HepG2 (cell line): ENCODE results near the gene LARP1. TPM values are rescaled to one million over a fixed set of nuclear protein-coding genes. Genes with fewer than 3 reads are reported as not detected.

ENCODE experiments used
- ELF3 ChIP-seq: IDR thresholded peaks from 2 replicates; pipeline ENCODE4 v1.6.1; 2016; ENCODE audit warnings: missing genetic modification reagents, missing compliant biosample characterization
- HES4 ChIP-seq: sonication (generic); formaldehyde crosslinking; IDR thresholded peaks from 2 replicates; pipeline ENCODE4 v1.9.0; 2021; ENCODE audit warnings: mild to moderate bottlenecking, missing genetic modification reagents, borderline replicate concordance
- HNF4A ChIP-seq: sonication (generic); formaldehyde crosslinking; IDR thresholded peaks from 2 replicates; pipeline ENCODE4 v1.4.0; 2020; ENCODE audit warnings: missing genetic modification reagents
- JARID2 ChIP-seq: sonication (generic); formaldehyde crosslinking; IDR thresholded peaks from 2 replicates; pipeline ENCODE4 v1.8.1; 2023; ENCODE audit warnings: missing genetic modification reagents, inconsistent platforms; ENCODE audit not compliant: insufficient replicate concordance
- PHB2 ChIP-seq: fragments of 450-650 bp; IDR thresholded peaks from 2 replicates; pipeline ENCODE4 v1.6.1; 2018; ENCODE audit not compliant: partially characterized antibody
- RAD21 ChIP-seq: fragments of 450-650 bp; formaldehyde crosslinking; IDR thresholded peaks from 2 replicates; pipeline ENCODE4 v1.5.0; 2020; ENCODE audit warnings: mild to moderate bottlenecking
- ZFP41 ChIP-seq: sonication (generic); formaldehyde crosslinking; IDR thresholded peaks from 2 replicates; pipeline ENCODE4 v1.4.0; 2020; ENCODE audit warnings: mild to moderate bottlenecking, missing genetic modification reagents, borderline replicate concordance
- ZFP82 ChIP-seq: sonication (generic); formaldehyde crosslinking; IDR thresholded peaks from 2 replicates; pipeline ENCODE4 v1.5.1; 2020; ENCODE audit warnings: mild to moderate bottlenecking, missing genetic modification reagents, borderline replicate concordance
- ZIK1 ChIP-seq: sonication (generic); formaldehyde crosslinking; IDR thresholded peaks from 2 replicates; pipeline ENCODE4 v1.5.0; 2020; ENCODE audit warnings: mild to moderate bottlenecking, low read depth, missing genetic modification reagents, borderline replicate concordance
- ZNF607 ChIP-seq: sonication (generic); formaldehyde crosslinking; IDR thresholded peaks from 2 replicates; pipeline ENCODE4 v1.5.1; 2020; ENCODE audit warnings: missing genetic modification reagents, mild to moderate bottlenecking, borderline replicate concordance
- polyA plus RNA-seq, 8 experiments: library from polyadenylated mRNA; depleted of rRNA in 3 of 8; stranded (reverse) in 7 of 8; unstranded in 1 of 8; fragments of >200 nt; fragmentation: Illumina TruSeq in 4 of 8; extraction: Trizol in 4 of 8; gene quantifications; 2 replicates each; pipeline versions ENCODE4 v1.2.1 to v1.2.3, GENCODE V29; 2011 to 2016; ENCODE audit warnings: low read depth in 4 of 8, missing spikeins in 1 of 8, mixed read lengths in 1 of 8; ENCODE audit not compliant: insufficient read depth in 1 of 8
- total RNA-seq, 5 experiments: library from RNA; depleted of rRNA; stranded (reverse); fragments of >200 nt; fragmentation: Illumina TruSeq; extraction: Trizol; gene quantifications; 2 replicates each; pipeline ENCODE4 v1.2.3, GENCODE V29; 2016; ENCODE audit warnings: low read depth in 1 of 5
- TF ChIP-seq, protein P1 (sequence below): sonication (generic); formaldehyde crosslinking; IDR thresholded peaks from 2 replicates; pipeline ENCODE4 v1.5.0; 2020; ENCODE audit warnings: mild to moderate bottlenecking, missing genetic modification reagents, borderline replicate concordance
- TF ChIP-seq, protein P2 (sequence below): IDR thresholded peaks from 2 replicates; pipeline ENCODE4 v1.4.0; 2020; ENCODE audit warnings: mild to moderate bottlenecking, missing genetic modification reagents
- TF ChIP-seq, protein P3 (sequence below): sonication (generic); formaldehyde crosslinking; IDR thresholded peaks from 2 replicates; pipeline ENCODE4 v1.8.1; 2023; ENCODE audit warnings: missing genetic modification reagents, mild to moderate bottlenecking, borderline replicate concordance
- TF ChIP-seq, protein P4 (sequence below): sonication (generic); formaldehyde crosslinking; IDR thresholded peaks from 2 replicates; pipeline ENCODE4 v1.5.0; 2020; ENCODE audit warnings: missing genetic modification reagents, mild to moderate bottlenecking, borderline replicate concordance
- TF ChIP-seq, protein P5 (sequence below), 2 experiments: sonication (generic) in 1 of 2; formaldehyde crosslinking in 1 of 2; IDR thresholded peaks; 2 replicates each; pipeline versions ENCODE4 v1.6.1 to v1.9.0; 2014 to 2022; ENCODE audit warnings: antibody characterized with exemption in 1 of 2, borderline replicate concordance in 1 of 2, inconsistent platforms in 1 of 2, low read depth in 1 of 2, missing genetic modification reagents in 1 of 2

LARP1 gene
- total and polyA plus RNA-seq, 2 of the 13 experiments (the other 11 are each of a cell fraction or from before 2014, with no cell fraction given): 45.2 to 61.4 TPM

DNA sequence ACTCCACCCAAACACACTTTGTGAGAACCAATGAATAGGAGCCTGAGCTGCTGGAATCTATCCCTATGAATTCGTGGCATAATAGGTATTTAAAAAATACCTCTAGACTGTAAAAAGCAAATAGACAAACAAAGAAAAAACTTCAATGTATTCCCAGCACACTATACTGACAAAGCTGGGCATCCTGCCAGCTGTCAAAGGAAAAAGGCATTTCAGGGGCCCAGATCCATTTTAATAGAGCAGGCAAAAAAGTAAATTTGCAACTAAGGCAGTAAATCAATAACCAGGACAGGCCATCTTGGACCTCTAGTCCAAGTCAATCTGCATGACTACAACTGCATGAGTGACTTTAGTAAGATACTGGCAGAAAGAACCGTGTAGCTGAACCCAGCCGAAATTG is 25.6 kb upstream of the LARP1 start (continued):
- TF ChIP-seq, protein P1, sequence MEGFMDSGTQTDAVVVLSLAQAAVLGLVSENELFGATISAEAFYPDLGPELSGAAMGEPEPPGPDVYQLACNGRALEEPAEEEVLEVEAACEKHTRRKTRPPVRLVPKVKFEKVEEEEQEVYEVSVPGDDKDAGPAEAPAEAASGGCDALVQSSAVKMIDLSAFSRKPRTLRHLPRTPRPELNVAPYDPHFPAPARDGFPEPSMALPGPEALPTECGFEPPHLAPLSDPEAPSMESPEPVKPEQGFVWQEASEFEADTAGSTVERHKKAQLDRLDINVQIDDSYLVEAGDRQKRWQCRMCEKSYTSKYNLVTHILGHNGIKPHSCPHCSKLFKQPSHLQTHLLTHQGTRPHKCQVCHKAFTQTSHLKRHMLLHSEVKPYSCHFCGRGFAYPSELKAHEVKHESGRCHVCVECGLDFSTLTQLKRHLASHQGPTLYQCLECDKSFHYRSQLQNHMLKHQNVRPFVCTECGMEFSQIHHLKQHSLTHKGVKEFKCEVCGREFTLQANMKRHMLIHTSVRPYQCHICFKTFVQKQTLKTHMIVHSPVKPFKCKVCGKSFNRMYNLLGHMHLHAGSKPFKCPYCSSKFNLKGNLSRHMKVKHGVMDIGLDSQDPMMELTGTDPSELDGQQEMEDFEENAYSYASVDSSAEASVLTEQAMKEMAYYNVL (CRISPR knock-in tag): no peak
- peak; percentile 36; the same call in 1 of the 2 replicates for TF ChIP-seq HNF4A (CRISPR knock-in tag)
- no peak for TF ChIP-seq HES4 (CRISPR knock-in tag)
- TF ChIP-seq PHB2: no peak
- TF ChIP-seq, protein P2, sequence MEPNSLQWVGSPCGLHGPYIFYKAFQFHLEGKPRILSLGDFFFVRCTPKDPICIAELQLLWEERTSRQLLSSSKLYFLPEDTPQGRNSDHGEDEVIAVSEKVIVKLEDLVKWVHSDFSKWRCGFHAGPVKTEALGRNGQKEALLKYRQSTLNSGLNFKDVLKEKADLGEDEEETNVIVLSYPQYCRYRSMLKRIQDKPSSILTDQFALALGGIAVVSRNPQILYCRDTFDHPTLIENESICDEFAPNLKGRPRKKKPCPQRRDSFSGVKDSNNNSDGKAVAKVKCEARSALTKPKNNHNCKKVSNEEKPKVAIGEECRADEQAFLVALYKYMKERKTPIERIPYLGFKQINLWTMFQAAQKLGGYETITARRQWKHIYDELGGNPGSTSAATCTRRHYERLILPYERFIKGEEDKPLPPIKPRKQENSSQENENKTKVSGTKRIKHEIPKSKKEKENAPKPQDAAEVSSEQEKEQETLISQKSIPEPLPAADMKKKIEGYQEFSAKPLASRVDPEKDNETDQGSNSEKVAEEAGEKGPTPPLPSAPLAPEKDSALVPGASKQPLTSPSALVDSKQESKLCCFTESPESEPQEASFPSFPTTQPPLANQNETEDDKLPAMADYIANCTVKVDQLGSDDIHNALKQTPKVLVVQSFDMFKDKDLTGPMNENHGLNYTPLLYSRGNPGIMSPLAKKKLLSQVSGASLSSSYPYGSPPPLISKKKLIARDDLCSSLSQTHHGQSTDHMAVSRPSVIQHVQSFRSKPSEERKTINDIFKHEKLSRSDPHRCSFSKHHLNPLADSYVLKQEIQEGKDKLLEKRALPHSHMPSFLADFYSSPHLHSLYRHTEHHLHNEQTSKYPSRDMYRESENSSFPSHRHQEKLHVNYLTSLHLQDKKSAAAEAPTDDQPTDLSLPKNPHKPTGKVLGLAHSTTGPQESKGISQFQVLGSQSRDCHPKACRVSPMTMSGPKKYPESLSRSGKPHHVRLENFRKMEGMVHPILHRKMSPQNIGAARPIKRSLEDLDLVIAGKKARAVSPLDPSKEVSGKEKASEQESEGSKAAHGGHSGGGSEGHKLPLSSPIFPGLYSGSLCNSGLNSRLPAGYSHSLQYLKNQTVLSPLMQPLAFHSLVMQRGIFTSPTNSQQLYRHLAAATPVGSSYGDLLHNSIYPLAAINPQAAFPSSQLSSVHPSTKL (CRISPR knock-in tag): peak; percentile 71
- TF ChIP-seq ELF3: no peak; the same call in 1 of the 2 replicates
- no peak for TF ChIP-seq ZNF607 (CRISPR knock-in tag)
- TF ChIP-seq JARID2 (CRISPR knock-in tag): no peak
- no peak for TF ChIP-seq ZIK1 (CRISPR knock-in tag)
- TF ChIP-seq, protein P3, sequence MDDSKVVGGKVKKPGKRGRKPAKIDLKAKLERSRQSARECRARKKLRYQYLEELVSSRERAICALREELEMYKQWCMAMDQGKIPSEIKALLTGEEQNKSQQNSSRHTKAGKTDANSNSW (CRISPR knock-in tag): no peak
- TF ChIP-seq ZFP82 (CRISPR knock-in tag): no peak
- no peak for TF ChIP-seq RAD21 (CRISPR knock-in tag)
- no peak for TF ChIP-seq ZFP41 (CRISPR knock-in tag)
- TF ChIP-seq, protein P4, sequence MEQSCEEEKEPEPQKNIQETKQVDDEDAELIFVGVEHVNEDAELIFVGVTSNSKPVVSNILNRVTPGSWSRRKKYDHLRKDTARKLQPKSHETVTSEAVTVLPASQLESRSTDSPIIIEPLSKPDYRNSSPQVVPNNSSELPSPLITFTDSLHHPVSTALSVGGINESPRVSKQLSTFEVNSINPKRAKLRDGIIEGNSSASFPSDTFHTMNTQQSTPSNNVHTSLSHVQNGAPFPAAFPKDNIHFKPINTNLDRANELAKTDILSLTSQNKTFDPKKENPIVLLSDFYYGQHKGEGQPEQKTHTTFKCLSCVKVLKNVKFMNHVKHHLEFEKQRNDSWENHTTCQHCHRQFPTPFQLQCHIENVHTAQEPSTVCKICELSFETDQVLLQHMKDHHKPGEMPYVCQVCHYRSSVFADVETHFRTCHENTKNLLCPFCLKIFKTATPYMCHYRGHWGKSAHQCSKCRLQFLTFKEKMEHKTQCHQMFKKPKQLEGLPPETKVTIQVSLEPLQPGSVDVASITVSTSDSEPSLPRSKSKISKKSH (CRISPR knock-in tag): no peak
- TF ChIP-seq, protein P5, sequence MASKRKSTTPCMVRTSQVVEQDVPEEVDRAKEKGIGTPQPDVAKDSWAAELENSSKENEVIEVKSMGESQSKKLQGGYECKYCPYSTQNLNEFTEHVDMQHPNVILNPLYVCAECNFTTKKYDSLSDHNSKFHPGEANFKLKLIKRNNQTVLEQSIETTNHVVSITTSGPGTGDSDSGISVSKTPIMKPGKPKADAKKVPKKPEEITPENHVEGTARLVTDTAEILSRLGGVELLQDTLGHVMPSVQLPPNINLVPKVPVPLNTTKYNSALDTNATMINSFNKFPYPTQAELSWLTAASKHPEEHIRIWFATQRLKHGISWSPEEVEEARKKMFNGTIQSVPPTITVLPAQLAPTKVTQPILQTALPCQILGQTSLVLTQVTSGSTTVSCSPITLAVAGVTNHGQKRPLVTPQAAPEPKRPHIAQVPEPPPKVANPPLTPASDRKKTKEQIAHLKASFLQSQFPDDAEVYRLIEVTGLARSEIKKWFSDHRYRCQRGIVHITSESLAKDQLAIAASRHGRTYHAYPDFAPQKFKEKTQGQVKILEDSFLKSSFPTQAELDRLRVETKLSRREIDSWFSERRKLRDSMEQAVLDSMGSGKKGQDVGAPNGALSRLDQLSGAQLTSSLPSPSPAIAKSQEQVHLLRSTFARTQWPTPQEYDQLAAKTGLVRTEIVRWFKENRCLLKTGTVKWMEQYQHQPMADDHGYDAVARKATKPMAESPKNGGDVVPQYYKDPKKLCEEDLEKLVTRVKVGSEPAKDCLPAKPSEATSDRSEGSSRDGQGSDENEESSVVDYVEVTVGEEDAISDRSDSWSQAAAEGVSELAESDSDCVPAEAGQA (IDR thresholded peaks at IDR 0.05; ENCODE audit: low read depth): no peak
- TF ChIP-seq, protein P5 (CRISPR knock-in tag; IDR thresholded peaks at IDR 0.05; ENCODE audit: borderline replicate concordance): no peak
